Gastroesophageal sphincter (tissue), 3 donors: ENCODE data around the gene GALC.

Experiments
- POLR2A ChIP-seq, 2 donors: fragments of 450-650 bp; IDR thresholded peaks; one replicate each; pipeline ENCODE4 v1.6.1; 2017; ENCODE audit warnings: antibody characterized with exemption in 2 of 2, mild to moderate bottlenecking in 2 of 2, moderate library complexity in 1 of 2
- POLR2AphosphoS5 ChIP-seq: sonication (generic); formaldehyde crosslinking; IDR thresholded peaks from one replicate; pipeline ENCODE4 v1.6.1; 2017; ENCODE audit warnings: antibody characterized with exemption
- TF ChIP-seq, protein P1 (sequence below), 4 experiments: fragments of 200-600 bp in 2 of 4; fragments of 450-650 bp in 2 of 4; sonication (generic) in 1 of 4; IDR thresholded peaks; one replicate each; pipeline ENCODE4 v1.5.1; 2017 to 2019; ENCODE audit warnings: antibody characterized with exemption in 4 of 4, mild to moderate bottlenecking in 2 of 4, moderate library complexity in 2 of 4

DNA sequence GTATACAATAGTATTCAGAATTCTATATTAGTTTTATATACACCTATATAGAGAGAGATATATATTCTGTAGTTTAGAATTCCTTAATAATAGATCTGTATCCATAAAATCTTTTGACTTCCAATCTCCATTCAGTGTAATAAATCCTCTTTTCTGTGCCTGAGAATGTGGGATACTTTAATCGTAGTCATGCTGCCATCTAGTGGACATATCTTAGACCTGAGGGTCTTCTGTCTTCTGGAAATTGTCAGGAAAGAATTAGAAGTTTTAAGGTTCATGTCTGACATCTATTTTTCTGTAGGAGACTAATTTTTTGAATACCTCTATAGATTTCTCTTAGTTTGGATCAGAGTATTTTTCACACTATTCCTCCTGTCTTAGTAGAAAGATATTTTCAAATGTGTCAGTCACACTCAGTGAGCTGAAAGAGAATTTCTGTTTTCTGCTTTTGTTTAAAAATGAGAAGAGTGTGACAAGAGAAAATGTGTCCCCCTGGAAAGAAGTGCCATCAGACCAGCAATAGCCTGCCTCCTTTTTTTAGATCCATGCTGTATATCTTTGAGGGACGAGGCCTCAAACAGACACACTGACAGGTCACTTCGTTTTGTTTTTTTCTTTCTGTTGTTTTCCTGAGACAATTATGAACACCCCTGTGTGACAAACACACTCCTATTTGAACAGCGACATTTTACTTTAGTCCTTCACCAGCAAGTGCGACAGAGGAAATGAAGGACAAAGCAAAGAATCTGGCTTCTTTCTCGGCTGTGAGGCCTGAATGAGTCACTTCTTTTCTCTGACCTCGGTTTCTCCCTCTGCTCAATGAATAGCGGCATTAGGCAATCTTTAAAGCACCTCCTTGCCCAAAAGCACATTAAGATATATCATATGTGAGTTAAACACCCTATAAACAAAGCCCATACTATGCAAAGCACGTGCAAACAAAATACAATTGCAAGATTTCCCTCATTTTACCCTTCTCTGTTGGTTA is 96.3 kb downstream of the GALC start:
- TF ChIP-seq, protein P1, sequence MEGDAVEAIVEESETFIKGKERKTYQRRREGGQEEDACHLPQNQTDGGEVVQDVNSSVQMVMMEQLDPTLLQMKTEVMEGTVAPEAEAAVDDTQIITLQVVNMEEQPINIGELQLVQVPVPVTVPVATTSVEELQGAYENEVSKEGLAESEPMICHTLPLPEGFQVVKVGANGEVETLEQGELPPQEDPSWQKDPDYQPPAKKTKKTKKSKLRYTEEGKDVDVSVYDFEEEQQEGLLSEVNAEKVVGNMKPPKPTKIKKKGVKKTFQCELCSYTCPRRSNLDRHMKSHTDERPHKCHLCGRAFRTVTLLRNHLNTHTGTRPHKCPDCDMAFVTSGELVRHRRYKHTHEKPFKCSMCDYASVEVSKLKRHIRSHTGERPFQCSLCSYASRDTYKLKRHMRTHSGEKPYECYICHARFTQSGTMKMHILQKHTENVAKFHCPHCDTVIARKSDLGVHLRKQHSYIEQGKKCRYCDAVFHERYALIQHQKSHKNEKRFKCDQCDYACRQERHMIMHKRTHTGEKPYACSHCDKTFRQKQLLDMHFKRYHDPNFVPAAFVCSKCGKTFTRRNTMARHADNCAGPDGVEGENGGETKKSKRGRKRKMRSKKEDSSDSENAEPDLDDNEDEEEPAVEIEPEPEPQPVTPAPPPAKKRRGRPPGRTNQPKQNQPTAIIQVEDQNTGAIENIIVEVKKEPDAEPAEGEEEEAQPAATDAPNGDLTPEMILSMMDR (IDR thresholded peaks at IDR 0.05): peak; percentile 36 to 68 (median 45)
- no peak for TF ChIP-seq POLR2A (IDR thresholded peaks at IDR 0.05)
- no peak for TF ChIP-seq POLR2AphosphoS5
